Measurements from ENCODE around the gene DEGS1.

DNA sequence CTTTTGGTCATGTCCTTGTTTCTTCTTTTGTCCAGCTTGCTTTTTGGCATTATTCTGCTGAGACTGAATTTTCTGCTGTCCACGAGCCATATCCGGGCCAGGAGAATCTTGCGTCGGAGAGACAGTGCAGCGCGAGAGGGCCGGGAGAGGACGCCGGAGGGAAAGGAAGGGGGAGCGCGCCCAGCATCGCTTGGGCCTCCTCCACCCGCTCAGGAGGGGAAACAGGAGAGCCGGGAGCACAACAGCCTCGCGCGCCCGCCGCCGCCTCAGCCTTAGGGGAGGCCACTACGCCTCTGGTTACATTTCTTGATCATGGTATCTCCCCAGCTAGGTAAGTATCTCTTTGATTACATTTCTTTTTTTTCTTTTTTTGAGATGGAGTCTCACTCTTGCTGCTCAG, 7.4 kb upstream of the DEGS1 start:
- TF ChIP-seq CREB1 (CRISPR knock-in tag; IDR thresholded peaks at IDR 0.05; ENCODE audit: low read depth) = no peak
- TF ChIP-seq, protein P1, sequence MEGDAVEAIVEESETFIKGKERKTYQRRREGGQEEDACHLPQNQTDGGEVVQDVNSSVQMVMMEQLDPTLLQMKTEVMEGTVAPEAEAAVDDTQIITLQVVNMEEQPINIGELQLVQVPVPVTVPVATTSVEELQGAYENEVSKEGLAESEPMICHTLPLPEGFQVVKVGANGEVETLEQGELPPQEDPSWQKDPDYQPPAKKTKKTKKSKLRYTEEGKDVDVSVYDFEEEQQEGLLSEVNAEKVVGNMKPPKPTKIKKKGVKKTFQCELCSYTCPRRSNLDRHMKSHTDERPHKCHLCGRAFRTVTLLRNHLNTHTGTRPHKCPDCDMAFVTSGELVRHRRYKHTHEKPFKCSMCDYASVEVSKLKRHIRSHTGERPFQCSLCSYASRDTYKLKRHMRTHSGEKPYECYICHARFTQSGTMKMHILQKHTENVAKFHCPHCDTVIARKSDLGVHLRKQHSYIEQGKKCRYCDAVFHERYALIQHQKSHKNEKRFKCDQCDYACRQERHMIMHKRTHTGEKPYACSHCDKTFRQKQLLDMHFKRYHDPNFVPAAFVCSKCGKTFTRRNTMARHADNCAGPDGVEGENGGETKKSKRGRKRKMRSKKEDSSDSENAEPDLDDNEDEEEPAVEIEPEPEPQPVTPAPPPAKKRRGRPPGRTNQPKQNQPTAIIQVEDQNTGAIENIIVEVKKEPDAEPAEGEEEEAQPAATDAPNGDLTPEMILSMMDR (conservative IDR thresholded peaks at IDR 0.05; ENCODE audit: low read depth in 2 of 2) = peak in 1 of 2 experiments; percentile 38; a peak in 2 of 4 replicates

Measured in GM23338 (cell line).